H9 (cell line): ENCODE data around the gene KIF5A. TPM values are rescaled to one million over a fixed set of nuclear protein-coding genes. Genes with fewer than 3 reads are reported as not detected.

Experiments
- DNase-seq: peaks from one replicate; pipeline ENCODE4 v3.0.0-alpha.2; 2017
- H2AFZ ChIP-seq: one replicate; pipeline ENCODE4 v1.6.1; 2013; ENCODE audit warnings: mild to moderate bottlenecking, low read length, control low read depth, moderate library complexity
- H2AK5ac ChIP-seq: 2 replicates; pipeline ENCODE4 v1.6.1; 2013; ENCODE audit warnings: low read length, control low read depth, mixed read lengths; ENCODE audit not compliant: insufficient read length
- H2BK120ac ChIP-seq: one replicate; pipeline ENCODE4 v1.6.1; 2013; ENCODE audit warnings: low read depth, mild to moderate bottlenecking, low read length, control low read depth, inconsistent platforms; ENCODE audit not compliant: poor library complexity, severe bottlenecking
- H2BK12ac ChIP-seq: 2 replicates; pipeline ENCODE4 v1.6.1; 2013; ENCODE audit warnings: low read length, control low read depth, mixed read lengths, low read depth; ENCODE audit not compliant: insufficient read length
- H2BK15ac ChIP-seq: 2 replicates; pipeline ENCODE4 v1.6.1; 2013; ENCODE audit warnings: low read depth, low read length, control low read depth
- H2BK20ac ChIP-seq: one replicate; pipeline ENCODE4 v1.6.1; 2013; ENCODE audit warnings: low read depth, mild to moderate bottlenecking, low read length, control low read depth, inconsistent platforms; ENCODE audit not compliant: poor library complexity, severe bottlenecking
- H2BK5ac ChIP-seq: 2 replicates; pipeline ENCODE4 v1.6.1; 2013; ENCODE audit warnings: low read length, control low read depth, mixed read lengths; ENCODE audit not compliant: insufficient read length
- H3K14ac ChIP-seq: 2 replicates; pipeline ENCODE4 v1.6.1; 2013; ENCODE audit warnings: low read length, control low read depth; ENCODE audit not compliant: insufficient read depth
- H3K18ac ChIP-seq: 2 replicates; pipeline ENCODE4 v1.6.1; 2013; ENCODE audit warnings: low read depth, mild to moderate bottlenecking, mixed read lengths, low read length, control low read depth; ENCODE audit not compliant: insufficient read length
- H3K23ac ChIP-seq: 2 replicates; pipeline ENCODE4 v1.6.1; 2013; ENCODE audit warnings: low read length, control low read depth, mixed read lengths, low read depth; ENCODE audit not compliant: insufficient read length
- H3K23me2 ChIP-seq: 2 replicates; pipeline ENCODE4 v1.6.1; 2013; ENCODE audit warnings: low read depth, mild to moderate bottlenecking, mixed read lengths, low read length, control low read depth; ENCODE audit not compliant: insufficient read length, poor library complexity, severe bottlenecking
- H3K27ac ChIP-seq: 2 replicates; pipeline ENCODE4 v1.5.1; 2013; ENCODE audit warnings: low read length, control low read depth, mixed read lengths, low read depth; ENCODE audit not compliant: insufficient read length
- H3K27me3 ChIP-seq: 2 replicates; pipeline ENCODE4 v1.6.1; 2013; ENCODE audit warnings: low read length, control low read depth, inconsistent platforms; ENCODE audit not compliant: insufficient read depth
- H3K4ac ChIP-seq: 2 replicates; pipeline ENCODE4 v1.6.1; 2013; ENCODE audit warnings: low read depth, mild to moderate bottlenecking, control low read depth, inconsistent platforms, low read length, moderate library complexity
- H3K4me1 ChIP-seq: 2 replicates; pipeline ENCODE4 v1.6.1; 2013; ENCODE audit warnings: low read length, control low read depth, inconsistent platforms; ENCODE audit not compliant: insufficient read depth
- H3K4me2 ChIP-seq: 2 replicates; pipeline ENCODE4 v1.6.1; 2013; ENCODE audit warnings: low read length, control low read depth, mixed read lengths; ENCODE audit not compliant: insufficient read length, insufficient read depth
- H3K56ac ChIP-seq: 2 replicates; pipeline ENCODE4 v1.6.1; 2013; ENCODE audit warnings: low read depth, mild to moderate bottlenecking, mixed read lengths, low read length, control low read depth; ENCODE audit not compliant: insufficient read length
- H3K79me1 ChIP-seq: 2 replicates; pipeline ENCODE4 v1.6.1; 2013; ENCODE audit warnings: low read depth, mild to moderate bottlenecking, moderate library complexity, low read length, control low read depth, inconsistent platforms; ENCODE audit not compliant: insufficient read depth, poor library complexity, severe bottlenecking
- H3K79me2 ChIP-seq: 2 replicates; pipeline ENCODE4 v1.6.1; 2013; ENCODE audit warnings: low read length, control low read depth, inconsistent platforms; ENCODE audit not compliant: insufficient read depth
- H3K9ac ChIP-seq: 2 replicates; pipeline ENCODE4 v1.6.1; 2013; ENCODE audit warnings: low read length, control low read depth, mixed read lengths; ENCODE audit not compliant: insufficient read length; ENCODE audit errors: extremely low read depth
- H3K9me3 ChIP-seq: one replicate; pipeline ENCODE4 v1.6.1; 2013; ENCODE audit warnings: low read depth, low read length, inconsistent platforms; ENCODE audit not compliant: control insufficient read depth
- H3T11ph ChIP-seq: one replicate; pipeline ENCODE4 v1.6.1; 2013; ENCODE audit warnings: mild to moderate bottlenecking, low read length, control low read depth, inconsistent platforms
- H4K20me1 ChIP-seq: one replicate; pipeline ENCODE4 v1.6.1; 2013; ENCODE audit not compliant: control insufficient read depth, insufficient read length, insufficient read depth
- H4K5ac ChIP-seq: 2 replicates; pipeline ENCODE4 v1.6.1; 2013; ENCODE audit warnings: low read depth, mild to moderate bottlenecking, mixed read lengths, low read length, control low read depth; ENCODE audit not compliant: insufficient read length
- H4K8ac ChIP-seq: replicated peaks from 2 replicates; pipeline ENCODE4 v1.6.1; 2013; ENCODE audit warnings: low read length, control low read depth, mixed read lengths, low read depth; ENCODE audit not compliant: insufficient read length
- H4K91ac ChIP-seq: 2 replicates; pipeline ENCODE4 v1.6.1; 2013; ENCODE audit warnings: low read depth, mild to moderate bottlenecking, moderate library complexity, mixed read lengths, low read length, control low read depth; ENCODE audit not compliant: insufficient read length
- H3K27ac Mint-ChIP-seq, 3 experiments: 2 replicates in 2 of 3; 3 replicates in 1 of 3; pipeline ENCODE4 v1.8.0; 2020 to 2021; ENCODE audit warnings: mixed read lengths in 3 of 3, mild to moderate bottlenecking in 1 of 3, moderate library complexity in 1 of 3
- H3K27me3 Mint-ChIP-seq: 2 replicates; pipeline ENCODE4 v1.8.0; 2021; ENCODE audit warnings: low read depth, mild to moderate bottlenecking, moderate library complexity, mixed read lengths
- H3K36me3 Mint-ChIP-seq, 3 experiments: 2 replicates in 2 of 3; 3 replicates in 1 of 3; pipeline ENCODE4 v1.8.0; 2020 to 2021; ENCODE audit warnings: low read depth in 3 of 3, mixed read lengths in 3 of 3; ENCODE audit not compliant: insufficient read depth in 1 of 3
- H3K4me1 Mint-ChIP-seq, 2 experiments: 2 replicates each; pipeline ENCODE4 v1.8.0; 2020; ENCODE audit warnings: mixed read lengths in 2 of 2
- H3K4me3 Mint-ChIP-seq, 2 experiments: 2 replicates in 1 of 2; 3 replicates in 1 of 2; pipeline ENCODE4 v1.8.0; 2020 to 2021; ENCODE audit warnings: mild to moderate bottlenecking in 2 of 2, mixed read lengths in 2 of 2, moderate library complexity in 1 of 2
- H3K9me3 Mint-ChIP-seq, 2 experiments: 2 replicates in 1 of 2; 3 replicates in 1 of 2; pipeline ENCODE4 v1.8.0; 2020; ENCODE audit warnings: mild to moderate bottlenecking in 2 of 2, mixed read lengths in 2 of 2, moderate library complexity in 1 of 2
- CTCF ChIP-seq: fragments of 200-600 bp; sonication (generic); conservative IDR thresholded peaks from 3 replicates; pipeline ENCODE4 v1.8.0; 2021; ENCODE audit warnings: antibody characterized with exemption, mild to moderate bottlenecking
- WGBS: extraction: QIAGEN DNeasy Blood & Tissue Kit; methylation state at CpG from one replicate; pipeline ENCODE4 v1.1.7; 2013; ENCODE audit warnings: missing lambda C conversion rate, low lambda C conversion rate, mixed read lengths; ENCODE audit not compliant: insufficient read length; ENCODE audit errors: extremely low coverage; 5-methylcytosine and 5-hydroxymethylcytosine counted together
- total RNA-seq: library from RNA; stranded (reverse); gene quantifications from 2 replicates; pipeline ENCODE4 v1.2.1, GENCODE V29; 2021

Gene KIF5A
- total RNA-seq, 1 experiment from 2014 or later, result 18.5 TPM

- no peak overlapping the region for H3K27ac Mint-ChIP-seq
- Histone ChIP-seq H3K4me1 (no peaks in the 10 kb centered on the region; the same call in 1 of the 2 replicates), H4K20me1 (peaks cover 3% of the 10 kb centered on the region), H3K14ac (no peak overlapping the region), H2BK120ac (no peak overlapping the region), H4K8ac (no peak overlapping the region), H2BK20ac (no peak overlapping the region), H3K27ac (no peak overlapping the region), H3K18ac (no peak overlapping the region), H3K79me2 (no peaks in the 10 kb centered on the region), H2AK5ac (no peak overlapping the region), H3K56ac (no peak overlapping the region), H3K9me3 (no peaks in the 10 kb centered on the region), H3K79me1 (no peaks in the 10 kb centered on the region), H3T11ph (no peak overlapping the region), H3K23me2 (peaks cover 23% of the 10 kb centered on the region), H2AFZ (no peak overlapping the region), H2BK15ac (no peak overlapping the region), H3K27me3 (peaks cover 85% of the 10 kb centered on the region), H4K91ac (no peak overlapping the region), H3K9ac (no peak overlapping the region), H3K23ac (no peak overlapping the region), H2BK12ac (no peak overlapping the region), H4K5ac (no peak overlapping the region), H3K4me2 (peak overlapping the region; percentile 26), H3K4ac (no peak overlapping the region), H2BK5ac (no peak overlapping the region)
- no peaks in the 10 kb centered on the region for H3K9me3 Mint-ChIP-seq
- WGBS, result no CpG with 5 or more reads among the region's 29 CpGs
- peak; percentile 31 for DNase-seq
- no peaks in the 10 kb centered on the region; a peak in 2 of 7 replicates for H3K36me3 Mint-ChIP-seq
- H3K27me3 Mint-ChIP-seq, result peaks cover 92% of the 10 kb centered on the region
- TF ChIP-seq CTCF, result no peak
- H3K4me1 Mint-ChIP-seq, result peaks cover 11 to 34% of the 10 kb centered on the region in 2 experiments
- H3K4me3 Mint-ChIP-seq, result peak overlapping the region in 1 of 2 experiments; percentile 72; a peak in 2 of 5 replicates
These were observed 78.7 kb downstream of the KIF5A start for GRCh38 chr12:57628280-57629191.
